ENCODE results near the gene LPCAT4. TPM values are rescaled to one million over a fixed set of nuclear protein-coding genes. Genes with fewer than 3 reads are reported as not detected.
A peak's percentile ranks its signal among the peaks of the same experiment; 100 is the strongest.

Gene LPCAT4
- total RNA-seq, 1 donor from 2014 or later: 80.6 TPM

- Histone ChIP-seq H3K4me1 (peaks cover 31% of the 10 kb centered on the region), H3K27ac (replicated peaks) (peak overlapping the region; percentile 37), H3K4me3 (no peak overlapping the region), H3K9me3 (replicated peaks) (no peaks in the 10 kb centered on the region), H3K36me3 (peaks cover 5% of the 10 kb centered on the region), H3K27me3 (ENCODE audit: low read depth) (no peaks in the 10 kb centered on the region)
- TF ChIP-seq, protein P1, sequence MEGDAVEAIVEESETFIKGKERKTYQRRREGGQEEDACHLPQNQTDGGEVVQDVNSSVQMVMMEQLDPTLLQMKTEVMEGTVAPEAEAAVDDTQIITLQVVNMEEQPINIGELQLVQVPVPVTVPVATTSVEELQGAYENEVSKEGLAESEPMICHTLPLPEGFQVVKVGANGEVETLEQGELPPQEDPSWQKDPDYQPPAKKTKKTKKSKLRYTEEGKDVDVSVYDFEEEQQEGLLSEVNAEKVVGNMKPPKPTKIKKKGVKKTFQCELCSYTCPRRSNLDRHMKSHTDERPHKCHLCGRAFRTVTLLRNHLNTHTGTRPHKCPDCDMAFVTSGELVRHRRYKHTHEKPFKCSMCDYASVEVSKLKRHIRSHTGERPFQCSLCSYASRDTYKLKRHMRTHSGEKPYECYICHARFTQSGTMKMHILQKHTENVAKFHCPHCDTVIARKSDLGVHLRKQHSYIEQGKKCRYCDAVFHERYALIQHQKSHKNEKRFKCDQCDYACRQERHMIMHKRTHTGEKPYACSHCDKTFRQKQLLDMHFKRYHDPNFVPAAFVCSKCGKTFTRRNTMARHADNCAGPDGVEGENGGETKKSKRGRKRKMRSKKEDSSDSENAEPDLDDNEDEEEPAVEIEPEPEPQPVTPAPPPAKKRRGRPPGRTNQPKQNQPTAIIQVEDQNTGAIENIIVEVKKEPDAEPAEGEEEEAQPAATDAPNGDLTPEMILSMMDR (IDR thresholded peaks at IDR 0.05; ENCODE audit: borderline replicate concordance): no peak
- no peak for DNase-seq
- intact Hi-C loops (cut with micrococcal nuclease): no loop called here
Observed at GRCh38 chr15:34327906-34328305, 39.1 kb downstream of the LPCAT4 start.

- intact Hi-C loops (cut with micrococcal nuclease): no loop called here
- no peak overlapping the region for H3K27ac ChIP-seq (replicated peaks)
- H3K27me3 ChIP-seq (ENCODE audit: low read depth): no peaks in the 10 kb centered on the region
- no peaks in the 10 kb centered on the region for H3K9me3 ChIP-seq (replicated peaks)
- TF ChIP-seq, protein P1 (IDR thresholded peaks at IDR 0.05; ENCODE audit: borderline replicate concordance): no peak
- H3K36me3 ChIP-seq: no peaks in the 10 kb centered on the region
- H3K4me3 ChIP-seq: no peak overlapping the region
- DNase-seq: no peak
- peaks cover 28% of the 10 kb centered on the region for H3K4me1 ChIP-seq
Observed at GRCh38 chr15:34325368-34325767, 41.6 kb downstream of the LPCAT4 start.

- Histone ChIP-seq H3K27me3 (ENCODE audit: low read depth) (no peaks in the 10 kb centered on the region), H3K4me1 (peaks cover 28% of the 10 kb centered on the region), H3K9me3 (replicated peaks) (no peaks in the 10 kb centered on the region), H3K36me3 (no peaks in the 10 kb centered on the region), H3K4me3 (no peak overlapping the region), H3K27ac (replicated peaks) (no peak overlapping the region)
- intact Hi-C loops (cut with micrococcal nuclease): no loop called here
- TF ChIP-seq, protein P1 (IDR thresholded peaks at IDR 0.05; ENCODE audit: borderline replicate concordance): no peak
- no peak for DNase-seq
Observed at GRCh38 chr15:34324933-34325332, 42.1 kb downstream of the LPCAT4 start.

GRCh38 chr15:34323217-34323616 lies 43.8 kb downstream of the LPCAT4 start:
- Histone ChIP-seq H3K36me3 (no peaks in the 10 kb centered on the region), H3K27ac (replicated peaks) (no peak overlapping the region), H3K27me3 (ENCODE audit: low read depth) (no peaks in the 10 kb centered on the region), H3K4me3 (no peak overlapping the region), H3K9me3 (replicated peaks) (no peaks in the 10 kb centered on the region), H3K4me1 (peaks cover 31% of the 10 kb centered on the region)
- TF ChIP-seq, protein P1 (IDR thresholded peaks at IDR 0.05; ENCODE audit: borderline replicate concordance): no peak
- DNase-seq: no peak
- intact Hi-C loops (cut with micrococcal nuclease): no loop called here

GRCh38 chr15:34318277-34319079 lies 48.5 kb downstream of the LPCAT4 start:
- Histone ChIP-seq H3K27me3 (ENCODE audit: low read depth) (no peaks in the 10 kb centered on the region), H3K9me3 (replicated peaks) (no peaks in the 10 kb centered on the region), H3K4me3 (peak overlapping the region; percentile 68), H3K27ac (replicated peaks) (peak overlapping the region; percentile 74), H3K4me1 (peaks cover 38% of the 10 kb centered on the region), H3K36me3 (peaks cover 6% of the 10 kb centered on the region)
- peak; percentile 51 for DNase-seq
- TF ChIP-seq, protein P1 (IDR thresholded peaks at IDR 0.05; ENCODE audit: borderline replicate concordance): no peak
- intact Hi-C loops (cut with micrococcal nuclease): no loop called here
